Measurements from ENCODE around the gene RPS17.
"Not testable (repeated sequence)": the region's sequence is repeated elsewhere in the genome, so short reads cannot be mapped to it uniquely, and the experiment has no call there.

Gene RPS17

DNA sequence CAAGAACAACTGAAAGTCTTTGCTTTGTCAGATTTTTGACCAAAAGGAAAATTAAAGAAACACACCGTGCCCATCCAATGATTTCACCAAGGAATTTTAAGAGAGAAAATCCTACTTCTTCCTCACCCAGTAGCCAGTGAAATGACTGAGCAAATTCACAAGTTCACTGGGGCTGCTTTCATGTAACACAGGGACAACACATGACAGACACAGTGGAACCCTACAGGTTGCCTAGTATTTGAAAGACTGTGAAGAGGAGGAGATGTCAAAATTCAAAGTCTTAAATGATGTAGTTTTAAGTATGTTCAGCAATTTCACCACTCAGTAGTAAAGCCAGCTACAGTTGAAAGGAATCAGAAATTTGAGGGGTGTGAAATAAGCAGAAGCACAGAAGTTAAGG, 33.2 kb downstream of the RPS17 start:
- DNase-seq (ENCODE audit: low spot score), result not testable (repeated sequence)

DNA sequence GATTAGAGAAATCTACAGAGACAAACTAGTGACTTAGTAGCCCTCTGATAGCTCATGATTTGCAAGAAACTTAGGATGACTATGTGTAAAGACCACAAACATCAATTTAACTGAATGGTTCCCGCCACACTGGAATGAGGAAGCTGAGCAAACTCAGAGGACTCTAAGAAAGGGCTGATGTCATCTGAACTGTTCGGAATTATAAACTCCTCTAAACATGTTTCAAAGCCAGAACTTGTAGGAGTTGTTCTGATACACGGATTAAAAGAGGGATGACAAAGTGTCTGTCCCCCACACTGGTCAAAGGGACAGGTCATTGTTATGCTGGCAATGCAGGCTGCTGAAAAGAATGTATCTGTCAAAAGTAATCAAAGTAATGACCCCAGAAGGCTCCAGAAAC, 34.4 kb downstream of the RPS17 start:
- DNase-seq (ENCODE audit: low spot score), result not testable (repeated sequence)

DNA sequence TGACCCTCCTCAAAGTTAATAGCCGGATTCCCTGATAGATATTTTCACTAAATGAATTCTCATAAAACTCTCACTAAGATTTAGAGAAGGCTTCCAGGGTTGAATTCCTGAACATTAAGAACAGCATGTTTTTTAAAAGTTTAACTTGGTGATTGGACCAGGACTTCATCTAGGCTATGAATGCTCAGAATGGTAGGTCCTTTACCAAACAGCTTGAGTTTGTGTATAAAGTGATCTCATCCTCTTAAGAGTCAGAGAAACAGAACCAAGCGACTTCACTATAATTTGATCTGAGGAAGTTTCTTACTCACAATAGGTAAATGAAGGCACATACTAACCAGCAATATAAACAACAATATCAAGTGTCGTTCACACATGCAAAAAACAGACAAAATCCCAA, 36.2 kb downstream of the RPS17 start:
- not testable (repeated sequence) for DNase-seq (ENCODE audit: low spot score)

DNA sequence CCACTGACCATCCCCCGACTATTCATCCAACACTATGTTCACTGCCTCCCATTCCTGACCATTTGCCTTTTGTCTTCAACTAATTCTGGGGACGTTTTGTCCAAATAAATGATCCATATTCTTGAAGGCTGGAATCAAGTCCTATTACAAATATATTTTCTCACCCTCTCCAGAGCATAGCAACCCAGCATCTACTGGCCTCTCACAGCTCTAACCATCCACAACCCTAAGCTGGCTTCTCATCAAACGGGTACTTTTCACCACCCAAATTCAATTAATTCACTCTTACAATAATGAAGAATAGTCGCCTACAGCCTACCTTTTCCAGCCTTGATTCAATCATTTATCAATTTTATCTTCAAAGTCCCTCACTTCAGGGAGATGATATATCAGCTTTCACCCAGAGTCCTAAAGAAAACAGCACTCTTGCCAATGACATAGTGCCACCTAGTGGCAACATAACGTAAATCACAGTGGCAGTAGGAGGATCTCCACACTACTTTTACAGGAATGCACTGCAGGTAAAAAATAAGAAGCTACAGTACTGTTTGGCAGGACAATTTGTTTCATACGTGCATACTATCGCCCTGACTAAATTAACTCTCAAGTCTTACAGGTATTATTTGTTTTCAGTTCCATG, 37.4 kb downstream of the RPS17 start:
- DNase-seq (ENCODE audit: low spot score), result not testable (repeated sequence)

DNA sequence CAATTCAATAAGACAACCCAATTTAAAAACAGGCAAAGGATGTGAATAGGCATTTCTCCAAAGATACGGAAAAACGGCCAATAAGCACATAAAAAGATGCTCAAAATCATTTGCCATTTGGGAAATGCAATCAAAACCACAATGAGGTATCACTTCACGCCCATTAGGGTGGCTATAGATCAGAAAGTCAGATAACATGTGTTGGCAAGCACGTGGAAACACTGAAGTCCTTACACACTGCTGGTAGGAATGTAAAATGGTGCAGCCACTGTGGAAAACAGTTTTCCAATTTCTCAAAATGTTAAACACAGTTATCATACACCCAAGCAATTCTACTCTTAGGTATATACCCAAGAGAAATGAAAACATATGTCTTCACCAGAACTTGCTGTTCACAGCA, 39.5 kb downstream of the RPS17 start:
- DNase-seq (ENCODE audit: low spot score), result peak; percentile 0

DNA sequence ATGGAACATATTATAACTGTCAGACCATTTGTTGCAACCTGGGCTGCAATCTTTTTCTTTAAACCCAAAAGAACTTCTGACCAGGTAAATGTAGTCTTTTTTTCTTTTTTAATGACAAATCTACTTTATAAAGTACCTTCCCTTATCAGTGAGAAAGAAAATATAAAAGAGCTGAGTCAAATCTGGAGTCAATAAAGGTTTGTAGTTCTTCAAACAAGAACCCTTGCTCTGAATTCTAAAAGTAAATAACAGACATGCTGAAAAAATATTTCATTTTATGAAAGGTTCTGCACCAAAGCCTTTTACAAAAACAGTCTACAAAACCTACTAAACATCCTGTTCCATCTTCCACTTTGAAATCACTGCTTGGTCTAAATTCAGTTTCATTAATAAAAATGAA, 42.3 kb downstream of the RPS17 start:
- not testable (repeated sequence) for DNase-seq (ENCODE audit: low spot score)

DNA sequence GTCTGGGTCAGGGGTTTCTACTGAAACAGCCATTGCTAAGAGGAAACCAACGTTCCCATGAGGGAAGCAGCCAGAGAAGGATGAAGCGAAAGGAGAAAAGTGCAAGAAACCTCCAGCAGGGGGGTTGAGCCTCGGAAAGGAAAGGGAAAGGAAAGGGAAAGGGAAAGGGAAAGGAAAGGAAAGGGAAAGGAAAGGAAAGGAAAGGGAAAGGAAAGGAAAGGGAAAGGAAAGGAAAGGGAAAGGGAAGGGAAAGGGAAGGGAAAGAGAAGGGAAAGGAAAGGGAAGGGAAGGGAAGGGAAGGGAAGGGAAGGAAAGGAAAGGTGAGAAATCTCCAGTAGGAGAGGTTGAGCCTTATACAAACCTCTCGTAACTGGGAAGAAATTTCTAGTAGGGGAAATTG, 52.0 kb downstream of the RPS17 start:
- peak; percentile 0 for DNase-seq (ENCODE audit: low spot score)

DNA sequence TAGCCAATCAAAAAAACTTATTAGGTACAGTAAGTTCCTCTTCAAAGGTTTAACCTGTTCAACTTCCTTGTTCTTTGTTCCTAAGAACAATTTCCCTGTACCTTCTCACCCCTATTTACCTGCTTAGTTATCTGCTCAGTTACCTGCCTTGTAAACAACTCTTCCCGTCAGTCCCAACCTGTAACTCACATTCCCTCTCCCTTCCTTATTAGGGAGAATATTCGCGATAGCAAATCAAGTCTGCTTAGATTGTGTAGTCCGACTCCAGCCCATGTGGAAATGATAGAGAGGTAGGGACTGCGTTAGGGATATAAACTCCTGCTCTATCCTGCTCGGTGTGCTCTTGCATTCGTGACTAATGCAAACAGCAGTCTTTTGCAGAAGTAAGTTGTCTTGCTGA, 53.2 kb downstream of the RPS17 start:
- DNase-seq (ENCODE audit: low spot score), result not testable (repeated sequence)

All from pons (tissue), 1 donor.